ENCODE measurements around the gene TEX48.

TEX48 gene

DNA sequence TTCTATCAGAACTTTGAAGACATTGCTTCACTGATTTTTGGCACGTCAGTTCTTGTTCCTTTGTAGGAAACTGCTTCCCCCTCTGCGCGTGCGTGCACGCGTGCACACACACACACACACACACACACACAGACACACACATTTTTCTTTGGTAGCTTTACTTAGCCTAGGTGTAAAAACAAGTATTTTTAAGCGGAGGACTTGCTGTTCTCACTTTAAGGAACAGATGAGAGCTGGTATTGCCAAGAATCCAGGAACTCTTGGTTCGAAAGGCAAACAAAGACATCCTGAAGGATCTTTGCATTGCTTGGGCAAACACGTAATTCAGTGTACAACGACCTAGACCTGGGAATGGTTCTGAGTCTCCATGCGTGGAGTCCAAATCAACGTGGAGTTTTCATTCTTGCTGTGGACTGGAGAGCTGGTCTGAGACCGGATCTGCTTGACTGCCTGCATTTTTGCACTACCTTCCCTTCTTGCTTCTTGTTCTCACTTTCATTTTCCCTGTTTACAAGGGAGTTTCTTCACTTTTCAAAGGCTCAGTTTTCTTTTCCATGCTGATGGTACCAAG is 62.7 kb downstream of the TEX48 start:
- DNase-seq, result no peak

DNA sequence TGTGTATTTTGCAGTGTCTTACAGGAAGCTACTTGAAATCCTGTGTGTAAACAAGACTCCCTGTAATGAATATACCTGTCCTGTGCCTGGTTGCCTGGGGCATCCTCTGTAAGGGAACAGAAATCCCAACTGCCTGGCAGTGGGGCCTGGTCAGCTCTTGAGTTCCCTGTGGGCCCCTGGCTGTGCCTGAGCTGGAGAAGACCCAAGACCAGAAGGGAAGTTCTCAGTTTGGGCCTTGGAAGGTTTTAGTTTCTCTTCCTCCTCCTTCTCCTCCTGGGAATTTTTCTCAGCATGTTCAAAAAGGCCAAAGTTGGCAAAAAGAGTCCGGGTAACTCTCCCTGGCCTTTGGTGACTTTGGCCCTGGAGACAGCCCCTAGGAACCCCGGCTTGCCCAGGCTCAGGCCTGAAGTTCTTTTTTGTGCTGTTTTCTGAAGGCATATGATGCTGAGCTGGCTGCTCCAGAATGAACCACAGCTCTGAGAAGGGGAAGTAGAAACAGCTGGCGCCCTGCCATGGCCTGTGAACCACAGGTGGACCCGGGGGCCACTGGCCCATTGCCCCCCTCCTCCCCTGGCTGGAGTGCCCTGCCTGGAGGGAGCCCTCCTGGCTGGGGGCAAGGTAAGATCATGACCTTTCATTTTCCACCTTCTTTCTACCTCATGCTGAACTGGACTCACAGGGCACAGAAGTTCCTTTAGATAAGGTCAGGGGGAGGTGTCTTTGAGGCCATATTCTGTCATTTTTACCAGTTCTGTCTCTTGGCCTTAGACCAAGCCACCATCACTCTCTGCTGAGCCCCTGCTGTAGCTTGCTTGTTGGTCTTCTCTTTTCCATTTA is 65.1 kb downstream of the TEX48 start:
- no peak for DNase-seq
